Spleen (tissue), 11 donors: Measurements from ENCODE around the gene BABAM2. TPM values are rescaled to one million over a fixed set of nuclear protein-coding genes. Genes with fewer than 3 reads are reported as not detected.

Experiments
- DNase-seq: peaks from one replicate; pipeline ENCODE4 v3.0.0-alpha.2; 2020
- H3K27ac ChIP-seq, 8 donors: fragments of 200-600 bp; sonication (generic) in 7 of 8; 1 replicate in 4 of 8; 2 replicates in 4 of 8; pipeline versions ENCODE4 v1.5.0 to v1.8.0; 2016 to 2021; ENCODE audit warnings: inconsistent platforms in 4 of 8, mild to moderate bottlenecking in 4 of 8, moderate library complexity in 1 of 8
- H3K27me3 ChIP-seq, 7 donors: fragments of 200-600 bp; sonication (generic) in 6 of 7; replicated peaks in 1 of 7; 1 replicate in 4 of 7; 2 replicates in 3 of 7; pipeline versions ENCODE4 v1.5.0 to v1.8.0; 2016 to 2021; ENCODE audit warnings: inconsistent platforms in 3 of 7, mild to moderate bottlenecking in 1 of 7
- H3K36me3 ChIP-seq, 6 donors: fragments of 200-600 bp; sonication (generic) in 5 of 6; 1 replicate in 4 of 6; 2 replicates in 2 of 6; pipeline versions ENCODE4 v1.5.0 to v1.8.0; 2016 to 2021; ENCODE audit warnings: inconsistent platforms in 2 of 6
- H3K4me1 ChIP-seq, 6 donors: fragments of 200-600 bp; sonication (generic) in 5 of 6; 1 replicate in 3 of 6; 2 replicates in 3 of 6; pipeline versions ENCODE4 v1.5.0 to v1.8.0; 2016 to 2021; ENCODE audit warnings: inconsistent platforms in 3 of 6
- H3K4me3 ChIP-seq, 8 donors: fragments of 200-600 bp; sonication (generic) in 7 of 8; 1 replicate in 4 of 8; 2 replicates in 4 of 8; pipeline versions ENCODE4 v1.5.0 to v1.8.0; 2016 to 2021; ENCODE audit warnings: inconsistent platforms in 4 of 8, mild to moderate bottlenecking in 4 of 8, moderate library complexity in 2 of 8
- H3K9me3 ChIP-seq, 8 donors: fragments of 200-600 bp; sonication (generic) in 7 of 8; 1 replicate in 4 of 8; 2 replicates in 4 of 8; pipeline versions ENCODE4 v1.5.0 to v1.8.0; 2016 to 2021; ENCODE audit warnings: inconsistent platforms in 4 of 8
- POLR2A ChIP-seq, 3 donors: fragments of 450-650 bp; IDR thresholded peaks; one replicate each; pipeline ENCODE4 v1.5.1; 2017; ENCODE audit warnings: antibody characterized with exemption in 3 of 3, mild to moderate bottlenecking in 1 of 3
- POLR2AphosphoS5 ChIP-seq, 3 donors: sonication (generic); formaldehyde crosslinking; IDR thresholded peaks; one replicate each; pipeline ENCODE4 v1.5.1; 2017; ENCODE audit warnings: antibody characterized with exemption in 3 of 3
- WGBS, 5 donors: extraction: QIAGEN DNeasy Blood & Tissue Kit in 3 of 5; methylation state at CpG; one replicate each; pipeline versions ENCODE4 v1.1.5 to v1.1.7; 2013 to 2018; 5-methylcytosine and 5-hydroxymethylcytosine counted together
- intact Hi-C: fragments of 100-400 bp; cut with DNase I; formaldehyde crosslinking; loops from one replicate; pipeline ENCODE4 v1.15.0; 2023; ENCODE audit warnings: low total_unique reads
- polyA plus RNA-seq, 3 donors: library from polyadenylated mRNA; stranded (reverse); fragments of 200-250 nt; gene quantifications; one replicate each; pipeline ENCODE4 v1.2.1, GENCODE V29; 2013
- total RNA-seq, 7 donors: library from RNA; depleted of rRNA in 3 of 7; stranded (reverse); fragments of >200 nt in 3 of 7; fragmentation: NEBNext Ultra II Directional in 4 of 7; extraction: Animal tissue kit (Norgen Biotek cat#: 25700) in 4 of 7; gene quantifications; one replicate each; pipeline versions ENCODE4 v1.1.0 to v1.2.1, GENCODE V29; 2016 to 2021
- TF ChIP-seq, protein P1 (sequence below), 11 experiments: fragments of 200-600 bp in 7 of 11; fragments of 450-650 bp in 4 of 11; sonication (generic) in 4 of 11; IDR thresholded peaks in 8 of 11; conservative IDR thresholded peaks in 3 of 11; 1 replicate in 7 of 11; 2 replicates in 4 of 11; pipeline versions ENCODE4 v1.4.0 to v1.8.0; 2016 to 2021; ENCODE audit warnings: antibody characterized with exemption in 11 of 11, inconsistent platforms in 4 of 11, mild to moderate bottlenecking in 1 of 11
- donor health status: healthy with polysubstance abuse.
- donor health status: DM: no; HTN: no; CAD: no; lungs with moderate emphysema.
- donor health status: DM: no; HTN: no; CAD: no.
- donor health status: Bipolar disorder and iron deficiency.
- donor health status: healthy.
- donor health status: DM: no; HTN: no; CAD: no.
- donor health status: DM: yes; HTN: yes; CAD: no.

The BABAM2 gene
- total and polyA plus RNA-seq, 10 donors: 16.1 to 70.1 (median 55.0) TPM

GRCh38 chr2:27901234-27901633, 10.7 kb downstream of the BABAM2 start:
- DNase-seq: no peak
- TF ChIP-seq POLR2AphosphoS5 (IDR thresholded peaks at IDR 0.05) (no peak), POLR2A (IDR thresholded peaks at IDR 0.05) (no peak)
- TF ChIP-seq, protein P1, sequence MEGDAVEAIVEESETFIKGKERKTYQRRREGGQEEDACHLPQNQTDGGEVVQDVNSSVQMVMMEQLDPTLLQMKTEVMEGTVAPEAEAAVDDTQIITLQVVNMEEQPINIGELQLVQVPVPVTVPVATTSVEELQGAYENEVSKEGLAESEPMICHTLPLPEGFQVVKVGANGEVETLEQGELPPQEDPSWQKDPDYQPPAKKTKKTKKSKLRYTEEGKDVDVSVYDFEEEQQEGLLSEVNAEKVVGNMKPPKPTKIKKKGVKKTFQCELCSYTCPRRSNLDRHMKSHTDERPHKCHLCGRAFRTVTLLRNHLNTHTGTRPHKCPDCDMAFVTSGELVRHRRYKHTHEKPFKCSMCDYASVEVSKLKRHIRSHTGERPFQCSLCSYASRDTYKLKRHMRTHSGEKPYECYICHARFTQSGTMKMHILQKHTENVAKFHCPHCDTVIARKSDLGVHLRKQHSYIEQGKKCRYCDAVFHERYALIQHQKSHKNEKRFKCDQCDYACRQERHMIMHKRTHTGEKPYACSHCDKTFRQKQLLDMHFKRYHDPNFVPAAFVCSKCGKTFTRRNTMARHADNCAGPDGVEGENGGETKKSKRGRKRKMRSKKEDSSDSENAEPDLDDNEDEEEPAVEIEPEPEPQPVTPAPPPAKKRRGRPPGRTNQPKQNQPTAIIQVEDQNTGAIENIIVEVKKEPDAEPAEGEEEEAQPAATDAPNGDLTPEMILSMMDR (IDR thresholded peaks at IDR 0.05 in 8 of 11, conservative IDR thresholded peaks at IDR 0.05 in 3 of 11): no peak
- intact Hi-C loops: no loop called here
- WGBS, 5 donors: 75 to 92% (median 86%) methylated on average over 1 of the region's 1 CpG
- Histone ChIP-seq H3K27ac (no peak overlapping the region), H3K4me1 (peaks cover 5 to 31% (median 12%) of the 10 kb centered on the region in 6 donors), H3K36me3 (peaks cover 0 to 45% (median 14%) of the 10 kb centered on the region in 6 donors), H3K27me3 (no peaks in the 10 kb centered on the region), H3K9me3 (no peaks in the 10 kb centered on the region), H3K4me3 (no peak overlapping the region)

GRCh38 chr2:27902098-27902497, 11.6 kb downstream of the BABAM2 start:
- peaks cover 5 to 29% (median 14%) of the 10 kb centered on the region in 6 donors for H3K4me1 ChIP-seq
- intact Hi-C loops: no loop called here
- WGBS, 5 donors: 76 to 85% (median 78%) methylated on average over 1 of the region's 1 CpG
- TF ChIP-seq POLR2A (IDR thresholded peaks at IDR 0.05): no peak
- no peak for TF ChIP-seq POLR2AphosphoS5 (IDR thresholded peaks at IDR 0.05)
- TF ChIP-seq, protein P1 (IDR thresholded peaks at IDR 0.05 in 8 of 11, conservative IDR thresholded peaks at IDR 0.05 in 3 of 11): no peak
- no peak for DNase-seq
- no peak overlapping the region for H3K4me3 ChIP-seq
- no peaks in the 10 kb centered on the region for H3K9me3 ChIP-seq
- no peak overlapping the region for H3K27ac ChIP-seq
- H3K27me3 ChIP-seq: no peaks in the 10 kb centered on the region
- peaks cover 0 to 37% (median 8%) of the 10 kb centered on the region in 6 donors for H3K36me3 ChIP-seq

DNA sequence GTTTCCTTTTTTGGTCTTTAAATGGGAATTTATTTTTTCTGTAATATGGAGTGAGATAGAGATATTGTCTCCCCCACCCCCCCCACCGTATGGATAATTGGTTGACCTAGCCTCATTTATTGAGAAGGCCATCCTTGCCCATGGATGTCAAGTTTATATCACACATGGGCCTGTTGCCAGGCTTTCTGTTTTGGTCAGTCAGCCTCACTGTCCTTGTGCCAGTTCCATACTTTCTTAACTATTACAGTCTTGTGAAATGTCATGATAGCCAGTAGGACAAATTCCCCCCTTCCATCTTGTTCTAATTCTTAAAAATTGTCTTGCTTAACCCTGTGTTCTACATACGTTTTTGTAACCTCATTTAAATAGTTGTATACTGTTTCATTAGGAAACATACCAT, 12.5 kb downstream of the BABAM2 start:
- Histone ChIP-seq H3K27ac (no peak overlapping the region), H3K9me3 (no peaks in the 10 kb centered on the region), H3K4me3 (no peak overlapping the region), H3K36me3 (peaks cover 0 to 35% (median 8%) of the 10 kb centered on the region in 6 donors), H3K4me1 (peaks cover under 1 to 20% (median 9%) of the 10 kb centered on the region in 6 donors), H3K27me3 (no peaks in the 10 kb centered on the region)
- 67 to 78% (median 75%) methylated on average over 2 of the region's 2 CpGs for WGBS, 5 donors
- TF ChIP-seq POLR2AphosphoS5 (IDR thresholded peaks at IDR 0.05) (no peak), POLR2A (IDR thresholded peaks at IDR 0.05) (no peak)
- TF ChIP-seq, protein P1 (IDR thresholded peaks at IDR 0.05 in 8 of 11, conservative IDR thresholded peaks at IDR 0.05 in 3 of 11): no peak
- DNase-seq: no peak
- intact Hi-C loops: no loop called here

GRCh38 chr2:27903649-27904404, 13.3 kb downstream of the BABAM2 start:
- TF ChIP-seq POLR2A (IDR thresholded peaks at IDR 0.05) (no peak), POLR2AphosphoS5 (IDR thresholded peaks at IDR 0.05) (no peak)
- TF ChIP-seq, protein P1 (IDR thresholded peaks at IDR 0.05 in 8 of 11, conservative IDR thresholded peaks at IDR 0.05 in 3 of 11): no peak
- no peaks in the 10 kb centered on the region for H3K9me3 ChIP-seq
- DNase-seq: no peak
- 93 to 96% (median 95%) methylated on average over 10 of the region's 10 CpGs for WGBS, 5 donors
- H3K36me3 ChIP-seq: peaks cover 0 to 35% (median 8%) of the 10 kb centered on the region in 6 donors
- H3K4me3 ChIP-seq: no peak overlapping the region
- H3K27me3 ChIP-seq: no peaks in the 10 kb centered on the region
- intact Hi-C loops: no loop called here
- peaks cover 0 to 21% (median 9%) of the 10 kb centered on the region in 6 donors for H3K4me1 ChIP-seq
- no peak overlapping the region for H3K27ac ChIP-seq
